ENCODE results near the gene FOXP1. TPM values are rescaled to one million over a fixed set of nuclear protein-coding genes. Genes with fewer than 3 reads are reported as not detected.
A peak's percentile ranks its signal among the peaks of the same experiment; 100 is the strongest.

Gene FOXP1
- total RNA-seq, 1 donor from 2014 or later: 26.1 TPM

DNA sequence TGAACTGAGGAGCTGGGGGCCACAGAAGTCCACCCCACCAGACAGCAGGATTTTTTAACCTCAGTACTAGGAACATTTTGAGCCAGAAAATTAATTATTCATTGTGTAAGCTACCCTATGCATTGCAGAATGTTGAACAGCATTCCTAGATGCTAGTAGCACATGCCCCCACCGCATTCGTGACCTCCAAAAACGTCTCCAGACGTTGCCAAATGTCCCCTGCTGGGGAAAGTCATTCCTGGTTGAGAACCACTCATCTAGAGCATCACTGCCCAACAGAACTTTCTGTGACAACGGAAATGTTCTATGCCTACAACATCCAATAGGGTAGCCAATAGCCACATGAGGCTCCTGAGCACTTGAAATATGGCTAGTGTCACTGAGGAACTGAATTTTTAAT is 333.5 kb downstream of the FOXP1 start:
- no peak for DNase-seq (ENCODE audit: low read depth)
- TF ChIP-seq, protein P1, sequence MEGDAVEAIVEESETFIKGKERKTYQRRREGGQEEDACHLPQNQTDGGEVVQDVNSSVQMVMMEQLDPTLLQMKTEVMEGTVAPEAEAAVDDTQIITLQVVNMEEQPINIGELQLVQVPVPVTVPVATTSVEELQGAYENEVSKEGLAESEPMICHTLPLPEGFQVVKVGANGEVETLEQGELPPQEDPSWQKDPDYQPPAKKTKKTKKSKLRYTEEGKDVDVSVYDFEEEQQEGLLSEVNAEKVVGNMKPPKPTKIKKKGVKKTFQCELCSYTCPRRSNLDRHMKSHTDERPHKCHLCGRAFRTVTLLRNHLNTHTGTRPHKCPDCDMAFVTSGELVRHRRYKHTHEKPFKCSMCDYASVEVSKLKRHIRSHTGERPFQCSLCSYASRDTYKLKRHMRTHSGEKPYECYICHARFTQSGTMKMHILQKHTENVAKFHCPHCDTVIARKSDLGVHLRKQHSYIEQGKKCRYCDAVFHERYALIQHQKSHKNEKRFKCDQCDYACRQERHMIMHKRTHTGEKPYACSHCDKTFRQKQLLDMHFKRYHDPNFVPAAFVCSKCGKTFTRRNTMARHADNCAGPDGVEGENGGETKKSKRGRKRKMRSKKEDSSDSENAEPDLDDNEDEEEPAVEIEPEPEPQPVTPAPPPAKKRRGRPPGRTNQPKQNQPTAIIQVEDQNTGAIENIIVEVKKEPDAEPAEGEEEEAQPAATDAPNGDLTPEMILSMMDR (conservative IDR thresholded peaks at IDR 0.05; ENCODE audit: low read depth, low read length): no peak
- no peak overlapping the region for H3K4me3 ChIP-seq (ENCODE audit: low read depth, low read length)

GRCh38 chr3:71247958-71248335 is 335.6 kb downstream of the FOXP1 start:
- DNase-seq (ENCODE audit: low read depth): no peak
- no peak overlapping the region for H3K4me3 ChIP-seq (ENCODE audit: low read depth, low read length)
- TF ChIP-seq, protein P1 (conservative IDR thresholded peaks at IDR 0.05; ENCODE audit: low read depth, low read length): no peak

GRCh38 chr3:71247221-71247957 is 336.1 kb downstream of the FOXP1 start:
- H3K4me3 ChIP-seq (ENCODE audit: low read depth, low read length): no peak overlapping the region
- DNase-seq (ENCODE audit: low read depth): no peak
- TF ChIP-seq, protein P1 (conservative IDR thresholded peaks at IDR 0.05; ENCODE audit: low read depth, low read length): peak; percentile 3

GRCh38 chr3:71245971-71246880 is 337.3 kb downstream of the FOXP1 start:
- TF ChIP-seq, protein P1 (conservative IDR thresholded peaks at IDR 0.05; ENCODE audit: low read depth, low read length): no peak
- no peak for DNase-seq (ENCODE audit: low read depth)

DNA sequence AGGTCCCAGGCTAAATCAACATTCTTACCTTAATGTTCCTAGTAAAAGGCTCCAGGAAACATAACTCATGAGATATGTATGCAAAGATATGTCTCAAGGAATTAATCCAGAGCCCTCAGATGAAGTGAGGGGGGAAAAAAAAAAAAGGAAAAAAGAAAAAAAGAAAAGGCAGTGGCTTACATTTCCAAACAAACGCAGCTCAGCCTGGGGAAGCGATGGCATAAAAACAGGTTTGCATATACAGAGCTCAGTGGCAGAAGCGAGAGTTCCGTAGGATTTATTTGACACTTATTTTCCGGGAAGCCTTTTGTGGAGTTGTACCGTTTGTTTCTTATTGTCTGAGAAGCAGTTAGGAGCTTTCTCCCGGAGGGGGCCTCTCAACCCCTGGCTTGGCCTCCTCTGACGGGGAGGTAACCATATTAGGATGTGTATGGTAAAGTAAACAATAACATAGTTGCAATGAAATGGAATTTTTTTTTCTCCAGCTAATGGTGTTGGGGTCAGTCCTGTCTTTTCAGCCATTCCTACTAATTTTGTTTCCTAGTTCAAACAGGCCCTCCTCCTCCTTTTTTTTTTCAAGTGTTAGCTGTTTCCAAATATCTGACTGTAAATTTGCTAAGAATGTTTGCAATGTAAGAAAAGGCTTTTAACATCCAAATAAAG is 338.6 kb downstream of the FOXP1 start:
- TF ChIP-seq, protein P1 (conservative IDR thresholded peaks at IDR 0.05; ENCODE audit: low read depth, low read length): no peak
- H3K4me3 ChIP-seq (ENCODE audit: low read depth, low read length): no peak overlapping the region
- no peak for DNase-seq (ENCODE audit: low read depth)

More at GRCh38 chr3:71245971-71246880, 337.3 kb downstream of the FOXP1 start:
- no peak overlapping the region for H3K4me3 ChIP-seq (ENCODE audit: low read depth, low read length)

GRCh38 chr3:71244153-71244825 is 339.2 kb downstream of the FOXP1 start:
- TF ChIP-seq, protein P1 (conservative IDR thresholded peaks at IDR 0.05; ENCODE audit: low read depth, low read length): no peak
- no peak for DNase-seq (ENCODE audit: low read depth)
- H3K4me3 ChIP-seq (ENCODE audit: low read depth, low read length): no peak overlapping the region
